ENCODE data around the gene PHETA1. TPM values are rescaled to one million over a fixed set of nuclear protein-coding genes. Genes with fewer than 3 reads are reported as not detected.

Gene PHETA1
- total RNA-seq, 1 experiment from 2014 or later, result 26.2 TPM

DNA sequence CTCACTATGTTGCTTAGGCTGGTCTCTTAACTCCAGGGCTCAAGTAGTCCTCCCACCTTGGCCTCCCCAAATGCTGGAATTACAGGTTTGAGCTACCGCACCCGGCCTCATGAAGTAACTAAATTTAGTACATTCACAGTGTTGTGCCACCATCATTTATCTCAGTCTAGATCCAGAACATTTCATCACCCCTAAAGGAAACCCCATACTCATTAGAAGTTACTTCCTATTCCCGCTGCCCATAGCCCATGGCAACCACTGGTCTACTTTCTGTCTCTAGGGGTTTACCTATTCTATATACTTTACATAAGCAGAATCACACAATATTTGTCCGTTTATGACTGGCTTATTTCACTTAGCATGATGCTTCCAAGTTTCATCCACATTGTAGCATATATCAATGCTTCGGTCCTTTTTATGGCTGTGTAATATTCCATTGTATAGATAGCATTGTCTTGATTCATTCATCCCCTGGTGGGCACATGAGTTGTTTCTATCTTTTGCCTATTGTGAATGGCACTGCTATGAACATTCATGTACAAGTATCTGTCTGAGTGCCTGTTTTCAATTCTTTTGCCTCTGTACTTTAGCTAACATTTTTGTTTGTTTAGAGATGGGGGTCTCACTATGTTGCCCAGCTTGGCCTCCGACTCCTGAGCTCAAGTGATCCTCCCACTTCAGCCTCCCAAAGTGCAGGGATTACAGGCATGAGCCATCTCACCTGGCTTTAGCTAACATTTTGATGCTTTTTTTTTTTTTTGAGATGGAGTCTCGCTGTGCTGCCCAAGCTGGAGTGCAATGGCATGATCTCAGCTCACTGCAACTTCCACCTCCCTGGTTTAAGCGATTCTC lies 26.7 kb upstream of the PHETA1 start:
- TF ChIP-seq EZH2 (IDR thresholded peaks at IDR 0.05; ENCODE audit: low read depth), result no peak
- TF ChIP-seq, protein P1, sequence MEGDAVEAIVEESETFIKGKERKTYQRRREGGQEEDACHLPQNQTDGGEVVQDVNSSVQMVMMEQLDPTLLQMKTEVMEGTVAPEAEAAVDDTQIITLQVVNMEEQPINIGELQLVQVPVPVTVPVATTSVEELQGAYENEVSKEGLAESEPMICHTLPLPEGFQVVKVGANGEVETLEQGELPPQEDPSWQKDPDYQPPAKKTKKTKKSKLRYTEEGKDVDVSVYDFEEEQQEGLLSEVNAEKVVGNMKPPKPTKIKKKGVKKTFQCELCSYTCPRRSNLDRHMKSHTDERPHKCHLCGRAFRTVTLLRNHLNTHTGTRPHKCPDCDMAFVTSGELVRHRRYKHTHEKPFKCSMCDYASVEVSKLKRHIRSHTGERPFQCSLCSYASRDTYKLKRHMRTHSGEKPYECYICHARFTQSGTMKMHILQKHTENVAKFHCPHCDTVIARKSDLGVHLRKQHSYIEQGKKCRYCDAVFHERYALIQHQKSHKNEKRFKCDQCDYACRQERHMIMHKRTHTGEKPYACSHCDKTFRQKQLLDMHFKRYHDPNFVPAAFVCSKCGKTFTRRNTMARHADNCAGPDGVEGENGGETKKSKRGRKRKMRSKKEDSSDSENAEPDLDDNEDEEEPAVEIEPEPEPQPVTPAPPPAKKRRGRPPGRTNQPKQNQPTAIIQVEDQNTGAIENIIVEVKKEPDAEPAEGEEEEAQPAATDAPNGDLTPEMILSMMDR (conservative IDR thresholded peaks at IDR 0.05), result no peak
- Histone ChIP-seq H3K9me2 (ENCODE audit: insufficient read depth) (no peaks in the 10 kb centered on the region), H3K4me1 (replicated peaks; ENCODE audit: insufficient read depth) (peaks cover 31% of the 10 kb centered on the region), H3K9me3 (ENCODE audit: insufficient read depth, low read depth) (no peaks in the 10 kb centered on the region), H3K27me3 (ENCODE audit: insufficient read depth, low read depth) (no peaks in the 10 kb centered on the region), H3K79me2 (ENCODE audit: low read depth) (no peaks in the 10 kb centered on the region), H2AFZ (no peak overlapping the region), H3F3A (ENCODE audit: insufficient read depth, low read depth) (peaks cover 42% of the 10 kb centered on the region), H3K27ac (peak overlapping the region; percentile 71; the same call in 1 of the 2 replicates), H4K20me1 (ENCODE audit: insufficient read depth) (no peaks in the 10 kb centered on the region), H3K36me3 (ENCODE audit: low read depth) (no peaks in the 10 kb centered on the region), H3K4me3 (no peak overlapping the region), H3K4me2 (peak overlapping the region; percentile 62)
- POLR2A ChIA-PET (ENCODE audit: unreplicated experiment), result interaction anchor here (0.6 kb wide), 1 partner anchor 419 kb away, joined by 3 read pairs; no protein-coding TSS in a partner anchor
- no peak for DNase-seq
- CTCF ChIA-PET, result interaction anchor here (0.6 kb wide), 1 partner anchor 58 kb away, joined by 7 read pairs; no protein-coding TSS in a partner anchor
- intact Hi-C loops (cut with micrococcal nuclease; ENCODE audit: unreplicated experiment), result loop anchor here (5.0 kb wide), 4 partner anchors 33 to 417 kb away; no protein-coding TSS in a partner anchor
- no TSS peak for BruUV-seq (replicated peaks)

DNA sequence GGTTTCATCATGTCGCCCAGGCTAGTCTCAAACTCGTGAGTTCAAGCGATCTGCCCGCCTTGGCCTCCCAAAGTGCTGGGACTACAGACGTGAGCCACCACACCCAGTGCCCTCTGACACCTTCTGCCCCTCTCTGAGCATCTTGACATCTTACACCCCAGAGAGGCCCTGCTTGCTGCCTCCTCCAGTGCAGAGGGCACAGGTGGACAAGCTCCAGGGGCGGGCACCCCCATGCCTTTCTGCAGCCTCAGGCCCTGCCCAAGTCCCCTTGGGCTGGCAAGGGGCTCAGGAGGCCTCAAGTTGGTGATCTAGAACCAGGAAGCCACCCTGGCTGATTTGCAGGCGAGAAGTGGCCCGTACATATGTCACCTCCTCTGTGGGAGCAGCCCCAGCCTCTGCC lies 25.6 kb upstream of the PHETA1 start:
- no peak for DNase-seq
- Histone ChIP-seq H3K79me2 (ENCODE audit: low read depth) (no peaks in the 10 kb centered on the region), H4K20me1 (ENCODE audit: insufficient read depth) (no peaks in the 10 kb centered on the region), H3K36me3 (ENCODE audit: low read depth) (no peaks in the 10 kb centered on the region), H3K27me3 (ENCODE audit: insufficient read depth, low read depth) (no peaks in the 10 kb centered on the region), H3F3A (ENCODE audit: insufficient read depth, low read depth) (peaks cover 42% of the 10 kb centered on the region), H3K27ac (no peak overlapping the region), H3K4me3 (no peak overlapping the region), H3K4me2 (no peak overlapping the region), H2AFZ (no peak overlapping the region), H3K9me3 (ENCODE audit: insufficient read depth, low read depth) (no peaks in the 10 kb centered on the region), H3K4me1 (replicated peaks; ENCODE audit: insufficient read depth) (peaks cover 37% of the 10 kb centered on the region), H3K9me2 (ENCODE audit: insufficient read depth) (no peaks in the 10 kb centered on the region)
- CTCF ChIA-PET, result no interaction called here
- TF ChIP-seq, protein P1 (conservative IDR thresholded peaks at IDR 0.05), result no peak
- no peak for TF ChIP-seq EZH2 (IDR thresholded peaks at IDR 0.05; ENCODE audit: low read depth)
- no TSS peak for BruUV-seq (replicated peaks)
- intact Hi-C loops (cut with micrococcal nuclease; ENCODE audit: unreplicated experiment), result no loop called here
- POLR2A ChIA-PET (ENCODE audit: unreplicated experiment), result no interaction called here

DNA sequence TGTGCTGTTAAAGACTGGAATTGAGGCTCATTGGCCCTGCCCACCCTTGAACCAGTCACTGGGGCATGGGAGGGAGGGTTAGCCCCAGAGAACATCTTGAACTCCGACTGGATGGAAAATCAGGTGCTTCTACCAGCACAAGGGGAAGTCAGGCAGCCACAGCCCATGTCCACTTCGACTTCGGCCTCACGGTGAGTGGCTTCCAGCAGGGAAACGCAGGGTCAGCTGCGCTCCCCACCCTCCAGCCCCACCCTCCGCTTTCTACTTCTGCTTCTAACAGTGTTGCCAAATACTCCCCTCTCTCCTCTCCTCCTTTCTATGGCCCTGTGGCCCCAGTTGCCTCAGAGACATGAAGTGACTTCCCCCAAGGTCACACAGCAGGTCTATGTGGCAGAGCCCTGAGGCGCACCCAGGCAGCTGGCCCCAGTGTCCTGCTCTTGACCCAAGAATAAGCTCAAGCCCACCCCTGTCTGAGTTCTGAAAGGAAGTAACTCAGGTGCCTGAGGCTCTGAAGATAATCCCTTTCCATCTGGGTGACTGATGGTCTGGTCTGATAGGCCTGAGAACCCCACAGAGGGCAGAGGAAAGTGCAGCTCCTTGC lies 24.9 kb upstream of the PHETA1 start:
- no peaks in the 10 kb centered on the region for H3K36me3 ChIP-seq (ENCODE audit: low read depth)
- no peaks in the 10 kb centered on the region for H3K79me2 ChIP-seq (ENCODE audit: low read depth)
- BruUV-seq (replicated peaks), result no TSS peak
- TF ChIP-seq, protein P1 (conservative IDR thresholded peaks at IDR 0.05), result no peak
- no peak for TF ChIP-seq EZH2 (IDR thresholded peaks at IDR 0.05; ENCODE audit: low read depth)
- H3K4me1 ChIP-seq (replicated peaks; ENCODE audit: insufficient read depth), result peaks cover 43% of the 10 kb centered on the region
- ChIA-PET CTCF (no interaction called here), POLR2A (ENCODE audit: unreplicated experiment) (no interaction called here)
- H3K4me3 ChIP-seq, result no peak overlapping the region
- H3K9me3 ChIP-seq (ENCODE audit: insufficient read depth, low read depth), result no peaks in the 10 kb centered on the region
- H3K27ac ChIP-seq, result no peak overlapping the region
- intact Hi-C loops (cut with micrococcal nuclease; ENCODE audit: unreplicated experiment), result no loop called here
- peaks cover 36% of the 10 kb centered on the region for H3F3A ChIP-seq (ENCODE audit: insufficient read depth, low read depth)
- H3K4me2 ChIP-seq, result peak overlapping the region; percentile 17; the same call in 1 of the 2 replicates
- peak in 1 of 2 experiments; percentile 46 for DNase-seq
- H4K20me1 ChIP-seq (ENCODE audit: insufficient read depth), result no peaks in the 10 kb centered on the region
- no peaks in the 10 kb centered on the region for H3K9me2 ChIP-seq (ENCODE audit: insufficient read depth)
- no peaks in the 10 kb centered on the region for H3K27me3 ChIP-seq (ENCODE audit: insufficient read depth, low read depth)
- no peak overlapping the region for H2AFZ ChIP-seq

Data from PC-9 (cell line).